Adrenal gland (tissue), 5 donors: ENCODE measurements around the gene NFKBIZ.

ENCODE experiments used
- POLR2A ChIP-seq, 2 donors: fragments of 450-650 bp; IDR thresholded peaks; one replicate each; pipeline ENCODE4 v1.6.1; 2017; ENCODE audit warnings: antibody characterized with exemption in 2 of 2, mild to moderate bottlenecking in 2 of 2, moderate library complexity in 1 of 2
- TF ChIP-seq, protein P1 (sequence below), 6 experiments: fragments of 450-650 bp in 4 of 6; fragments of 200-600 bp in 2 of 6; sonication (generic) in 1 of 6; IDR thresholded peaks; 1 replicate in 5 of 6; 2 replicates in 1 of 6; pipeline versions ENCODE4 v1.5.1 to v1.8.0; 2016 to 2021; ENCODE audit warnings: antibody characterized with exemption in 6 of 6, mild to moderate bottlenecking in 2 of 6, moderate library complexity in 1 of 6
- donor health status: DM: no; HTN: no; CAD: no.

- no peak for TF ChIP-seq POLR2A (IDR thresholded peaks at IDR 0.05)
- TF ChIP-seq, protein P1, sequence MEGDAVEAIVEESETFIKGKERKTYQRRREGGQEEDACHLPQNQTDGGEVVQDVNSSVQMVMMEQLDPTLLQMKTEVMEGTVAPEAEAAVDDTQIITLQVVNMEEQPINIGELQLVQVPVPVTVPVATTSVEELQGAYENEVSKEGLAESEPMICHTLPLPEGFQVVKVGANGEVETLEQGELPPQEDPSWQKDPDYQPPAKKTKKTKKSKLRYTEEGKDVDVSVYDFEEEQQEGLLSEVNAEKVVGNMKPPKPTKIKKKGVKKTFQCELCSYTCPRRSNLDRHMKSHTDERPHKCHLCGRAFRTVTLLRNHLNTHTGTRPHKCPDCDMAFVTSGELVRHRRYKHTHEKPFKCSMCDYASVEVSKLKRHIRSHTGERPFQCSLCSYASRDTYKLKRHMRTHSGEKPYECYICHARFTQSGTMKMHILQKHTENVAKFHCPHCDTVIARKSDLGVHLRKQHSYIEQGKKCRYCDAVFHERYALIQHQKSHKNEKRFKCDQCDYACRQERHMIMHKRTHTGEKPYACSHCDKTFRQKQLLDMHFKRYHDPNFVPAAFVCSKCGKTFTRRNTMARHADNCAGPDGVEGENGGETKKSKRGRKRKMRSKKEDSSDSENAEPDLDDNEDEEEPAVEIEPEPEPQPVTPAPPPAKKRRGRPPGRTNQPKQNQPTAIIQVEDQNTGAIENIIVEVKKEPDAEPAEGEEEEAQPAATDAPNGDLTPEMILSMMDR (IDR thresholded peaks at IDR 0.05) = no peak
Observed at GRCh38 chr3:101852983-101853840, 3.9 kb downstream of the NFKBIZ start.
